GM04503 (cell line): ENCODE data around the gene EXOC2.
"Not testable (repeated sequence)": the region's sequence is repeated elsewhere in the genome, so short reads cannot be mapped to it uniquely, and the experiment has no call there.

Experiments
- DNase-seq: peaks from one replicate; pipeline ENCODE4 v3.0.0-alpha.2; 2012; ENCODE audit warnings: low read depth

EXOC2 gene

GRCh38 chr6:579339-579738, 113.6 kb downstream of the EXOC2 start:
- peak; percentile 4 for DNase-seq

- no peak for DNase-seq
Measured at GRCh38 chr6:572596-573265, 120.2 kb downstream of the EXOC2 start.

- no peak for DNase-seq
Measured at GRCh38 chr6:571892-572291, 121.0 kb downstream of the EXOC2 start.

- no peak for DNase-seq
Measured at GRCh38 chr6:570825-571224, 122.1 kb downstream of the EXOC2 start.

- DNase-seq = no peak
Measured at GRCh38 chr6:568954-569523, 123.9 kb downstream of the EXOC2 start.

- no peak for DNase-seq
Measured at GRCh38 chr6:568085-568484, 124.9 kb downstream of the EXOC2 start.

GRCh38 chr6:563863-564262, 129.1 kb downstream of the EXOC2 start:
- DNase-seq = no peak

GRCh38 chr6:562052-562676, 130.8 kb downstream of the EXOC2 start:
- no peak for DNase-seq

GRCh38 chr6:561335-561734, 131.6 kb downstream of the EXOC2 start:
- not testable (repeated sequence) for DNase-seq

GRCh38 chr6:558959-559358, 134.0 kb downstream of the EXOC2 start:
- DNase-seq = no peak

GRCh38 chr6:558089-558488, 134.8 kb downstream of the EXOC2 start:
- DNase-seq = no peak

- no peak for DNase-seq
Measured at GRCh38 chr6:551829-552350, 141.0 kb downstream of the EXOC2 start.

- DNase-seq = no peak
Measured at GRCh38 chr6:551405-551804, 141.5 kb downstream of the EXOC2 start.

- DNase-seq = no peak
Measured at GRCh38 chr6:549906-550305, 143.0 kb downstream of the EXOC2 start.

- DNase-seq = no peak
Measured at GRCh38 chr6:548517-548916, 144.4 kb downstream of the EXOC2 start.

GRCh38 chr6:548091-548490, 144.8 kb downstream of the EXOC2 start:
- no peak for DNase-seq

- DNase-seq = no peak
Measured at GRCh38 chr6:540490-540889, 152.4 kb downstream of the EXOC2 start.

- DNase-seq = no peak
Measured at GRCh38 chr6:537114-537513, 155.8 kb downstream of the EXOC2 start.

- DNase-seq = no peak
Measured at GRCh38 chr6:530425-530824, 162.5 kb downstream of the EXOC2 start.

- DNase-seq = no peak
Measured at GRCh38 chr6:528989-529388, 163.9 kb downstream of the EXOC2 start.

- no peak for DNase-seq
Measured at GRCh38 chr6:527989-528673, 164.8 kb downstream of the EXOC2 start.

GRCh38 chr6:524803-525202, 168.1 kb downstream of the EXOC2 start:
- no peak for DNase-seq

GRCh38 chr6:520820-521219, 172.1 kb downstream of the EXOC2 start:
- no peak for DNase-seq
